K562 (cell line): ENCODE measurements around the gene SHFL. TPM values are rescaled to one million over a fixed set of nuclear protein-coding genes. Genes with fewer than 3 reads are reported as not detected.

Source experiments
- CBX1 ChIP-seq: sonication (generic); IDR thresholded peaks from 2 replicates; pipeline ENCODE4 v1.6.1; 2016; ENCODE audit warnings: antibody characterized with exemption, low read depth, mild to moderate bottlenecking
- FOXA1 ChIP-seq: fragments of 450-650 bp; IDR thresholded peaks from 2 replicates; pipeline ENCODE4 v1.6.1; 2016; ENCODE audit warnings: mild to moderate bottlenecking, borderline replicate concordance
- GATA2 ChIP-seq: sonication (generic); formaldehyde crosslinking; IDR thresholded peaks from 2 replicates; pipeline ENCODE4 v1.4.0; 2020; ENCODE audit warnings: mild to moderate bottlenecking, missing genetic modification reagents
- HDAC1 ChIP-seq, 2 experiments: fragments of 450-650 bp; IDR thresholded peaks; 2 replicates each; pipeline ENCODE4 v1.6.1; 2016 to 2017; ENCODE audit warnings: inconsistent platforms in 1 of 2, mild to moderate bottlenecking in 1 of 2, moderate library complexity in 1 of 2
- HSF4 ChIP-seq: fragments of 250-450 bp; sonication (Bioruptor Pico); IDR thresholded peaks from 2 replicates; pipeline ENCODE4 v2.1.2; 2022; ENCODE audit warnings: mild to moderate bottlenecking, moderate library complexity, borderline replicate concordance
- JUN ChIP-seq, 2 experiments: sonication (generic) in 1 of 2; formaldehyde crosslinking in 1 of 2; IDR thresholded peaks; 2 replicates each; pipeline versions ENCODE4 v1.6.1 to v1.8.0; 2012 to 2022; ENCODE audit warnings: borderline replicate concordance in 2 of 2, mild to moderate bottlenecking in 2 of 2, improper control_type of control experiment in 1 of 2, low read depth in 1 of 2, low read length in 1 of 2, missing genetic modification reagents in 1 of 2
- MCM2 ChIP-seq: fragments of 450-650 bp; IDR thresholded peaks from 2 replicates; pipeline ENCODE4 v1.6.1; 2017; ENCODE audit warnings: low read depth, mild to moderate bottlenecking
- MECOM ChIP-seq: fragments of 250-450 bp; sonication (Bioruptor Pico); IDR thresholded peaks from 2 replicates; pipeline ENCODE4 v1.8.0; 2022; ENCODE audit warnings: inconsistent platforms
- MYC ChIP-seq, 2 experiments: fragments of 250-450 bp in 1 of 2; sonication (Bioruptor Pico) in 1 of 2; IDR thresholded peaks; 2 replicates each; pipeline versions ENCODE4 v1.5.1 to v1.6.1; 2012 to 2021; ENCODE audit warnings: low read depth in 2 of 2, borderline replicate concordance in 1 of 2, improper control_type of control experiment in 1 of 2, low read length in 1 of 2, mild to moderate bottlenecking in 1 of 2, moderate library complexity in 1 of 2
- NBN ChIP-seq: fragments of 450-650 bp; IDR thresholded peaks from 2 replicates; pipeline ENCODE4 v1.6.1; 2016; ENCODE audit warnings: low read depth, mild to moderate bottlenecking
- PCBP2 ChIP-seq: fragments of 200-400 bp; formaldehyde crosslinking; IDR thresholded peaks from 2 replicates; pipeline ENCODE4 v1.6.1; 2018; ENCODE audit warnings: low read length, low read depth, mild to moderate bottlenecking, moderate library complexity; ENCODE audit not compliant: poor library complexity, severe bottlenecking
- PHF21A ChIP-seq: fragments of 450-650 bp; IDR thresholded peaks from 2 replicates; pipeline ENCODE4 v1.6.1; 2017; ENCODE audit warnings: low read depth, borderline replicate concordance
- SMARCA4 ChIP-seq: fragments of 450-650 bp; IDR thresholded peaks from 2 replicates; pipeline ENCODE4 v1.6.1; 2016
- STAT5B ChIP-seq: fragments of 250-450 bp; sonication (Bioruptor Pico); IDR thresholded peaks from 2 replicates; pipeline ENCODE4 v1.8.0; 2021; ENCODE audit warnings: mild to moderate bottlenecking, inconsistent platforms
- ZNF232 ChIP-seq: sonication (generic); formaldehyde crosslinking; IDR thresholded peaks from 2 replicates; pipeline ENCODE4 v1.8.0; 2022; ENCODE audit warnings: mild to moderate bottlenecking, missing genetic modification reagents
- ZNF324 ChIP-seq: fragments of 250-450 bp; sonication (Bioruptor Pico); IDR thresholded peaks from 2 replicates; pipeline ENCODE4 v1.4.0; 2020; ENCODE audit warnings: mild to moderate bottlenecking
- ZNF586 ChIP-seq: fragments of 450-650 bp; formaldehyde crosslinking; conservative IDR thresholded peaks from 2 replicates; pipeline ENCODE4 v1.4.0; 2020; ENCODE audit warnings: mild to moderate bottlenecking, moderate library complexity
- ZNF778 ChIP-seq: fragments of 450-650 bp; formaldehyde crosslinking; IDR thresholded peaks from 2 replicates; pipeline ENCODE4 v1.4.0; 2020; ENCODE audit warnings: mild to moderate bottlenecking, moderate library complexity
- ZNF785 ChIP-seq: fragments of 250-450 bp; sonication (Bioruptor Pico); IDR thresholded peaks from 2 replicates; pipeline ENCODE4 v1.4.0; 2020; ENCODE audit warnings: mild to moderate bottlenecking
- ZNF79 ChIP-seq: fragments of 250-450 bp; sonication (Bioruptor Pico); IDR thresholded peaks from 2 replicates; pipeline ENCODE4 v1.4.0; 2020; ENCODE audit warnings: low read depth, mild to moderate bottlenecking, moderate library complexity
- ZZZ3 ChIP-seq: fragments of 450-650 bp; IDR thresholded peaks from 2 replicates; pipeline ENCODE4 v1.6.1; 2016; ENCODE audit warnings: antibody characterized with exemption, mild to moderate bottlenecking, moderate library complexity
- polyA plus RNA-seq, 8 experiments: library from polyadenylated mRNA; depleted of rRNA in 4 of 8; stranded (reverse) in 5 of 8; unstranded in 3 of 8; fragments of >200 nt; fragmentation: Nextera tagmentation in 2 of 8; fragmentation: Illumina TruSeq in 1 of 8; extraction: Ambion mirVana in 2 of 8; extraction: Trizol in 1 of 8; gene quantifications; 2 replicates each; pipeline versions ENCODE4 v1.2.1 to v1.2.3, GENCODE V29; 2011 to 2014; ENCODE audit warnings: inconsistent platforms in 1 of 8, missing spikeins in 1 of 8
- total RNA-seq, 7 experiments: library from RNA; depleted of rRNA in 6 of 7; stranded (reverse); fragments of >200 nt in 6 of 7; fragmentation: Illumina TruSeq in 2 of 7; extraction: Trizol in 2 of 7; gene quantifications; 2 replicates each; pipeline versions ENCODE4 v1.2.1 to v1.2.3, GENCODE V29; 2011 to 2021; ENCODE audit warnings: low replicate concordance in 1 of 7
- TF ChIP-seq, protein P1 (sequence below): fragments of 450-650 bp; formaldehyde crosslinking; IDR thresholded peaks from 2 replicates; pipeline ENCODE4 v1.4.0; 2020; ENCODE audit warnings: mild to moderate bottlenecking, moderate library complexity
- TF ChIP-seq, protein P2 (sequence below), 3 experiments: fragments of 200-800 bp in 1 of 3; sonication (Bioruptor generic) in 1 of 3; sonication (generic) in 1 of 3; formaldehyde crosslinking in 1 of 3; IDR thresholded peaks; 2 replicates each; pipeline versions ENCODE4 v1.6.1 to v1.8.0; 2016 to 2022; ENCODE audit warnings: mild to moderate bottlenecking in 2 of 3, missing compliant biosample characterization in 2 of 3, missing genetic modification characterization in 2 of 3, missing genetic modification reagents in 1 of 3
- TF ChIP-seq, protein P3 (sequence below), 2 experiments: IDR thresholded peaks; 2 replicates each; pipeline ENCODE4 v1.6.1; 2011; ENCODE audit warnings: borderline replicate concordance in 1 of 2, control low read depth in 1 of 2, low read depth in 1 of 2, low read length in 1 of 2, mild to moderate bottlenecking in 1 of 2, mixed read lengths in 1 of 2, moderate library complexity in 1 of 2; ENCODE audit not compliant: insufficient read depth in 1 of 2, insufficient read length in 1 of 2, poor library complexity in 1 of 2, severe bottlenecking in 1 of 2; ENCODE audit errors: extremely low read depth in 1 of 2

Gene SHFL
- total and polyA plus RNA-seq, 9 of the 15 experiments (the other 6 are each of a cell fraction or from before 2014, with no cell fraction given) = 1.5 to 25.7 (median 13.0) TPM

DNA sequence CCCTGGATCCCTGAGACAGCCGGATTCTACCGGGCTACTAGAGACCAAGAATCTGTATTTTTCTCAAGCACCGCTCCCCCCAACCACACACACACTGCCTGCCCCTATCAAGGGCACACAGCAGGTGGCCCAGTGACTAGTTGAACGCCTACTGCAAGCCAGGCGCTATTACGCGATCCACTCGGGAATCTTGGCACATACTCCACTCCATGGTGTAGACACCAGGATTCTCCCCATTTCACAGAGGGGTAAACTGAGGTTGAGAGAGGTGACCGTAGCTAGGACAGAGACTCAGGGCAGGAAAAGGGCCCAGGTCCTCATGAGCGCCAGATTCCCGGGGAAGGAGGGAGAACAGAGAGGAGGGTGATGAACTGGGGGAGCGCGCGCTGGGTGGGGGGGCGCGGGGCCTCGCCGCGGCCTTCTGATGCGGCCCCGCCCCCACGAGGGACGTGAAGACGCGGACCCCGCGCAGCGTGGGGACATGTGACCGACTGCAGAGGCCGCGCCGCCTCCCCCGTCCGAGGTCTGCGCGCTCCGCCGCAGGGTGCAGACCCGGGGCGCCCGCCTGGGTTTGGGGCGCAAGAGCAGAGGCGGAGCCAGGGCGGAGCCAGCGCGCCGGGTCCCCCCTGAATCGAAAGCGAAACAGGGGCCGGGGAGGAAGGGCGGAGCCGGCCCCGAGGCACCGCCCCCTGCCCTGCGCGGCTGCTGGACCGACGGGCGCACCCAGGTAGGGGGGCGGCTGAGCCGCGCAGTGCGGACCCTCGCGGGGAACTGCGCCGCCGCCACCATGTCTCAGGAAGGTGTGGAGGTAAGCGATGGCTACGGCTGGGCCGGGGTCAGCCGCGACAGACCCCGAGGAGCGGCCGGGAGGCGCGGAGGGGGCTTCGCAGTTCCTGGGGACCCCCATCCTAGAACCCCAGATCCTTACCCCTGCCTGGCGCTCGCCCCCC, at the start of gene SHFL (continued):
- TF ChIP-seq JUN (IDR thresholded peaks at IDR 0.05; ENCODE audit: borderline replicate concordance, low read depth, low read length) (no peak), JUN (CRISPR knock-in tag; IDR thresholded peaks at IDR 0.05; ENCODE audit: borderline replicate concordance) (no peak), ZNF324 (no peak), ZNF586 (CRISPR knock-in tag) (no peak), ZNF232 (CRISPR knock-in tag) (no peak), HSF4 (CRISPR knock-in tag) (no peak), MYC (IDR thresholded peaks at IDR 0.05; ENCODE audit: low read depth, low read length) (peak; percentile 23; the same call in 1 of the 2 replicates), MYC (CRISPR knock-in tag; IDR thresholded peaks at IDR 0.05; ENCODE audit: borderline replicate concordance, low read depth) (no peak), FOXA1 (no peak), ZNF778 (no peak), SMARCA4 (no peak), HDAC1 (IDR thresholded peaks at IDR 0.05) (peak; percentile 65 to 77; a peak in 3 of 4 replicates), ZZZ3 (no peak), PCBP2 (no peak), MCM2 (no peak), ZNF785 (CRISPR knock-in tag) (no peak), ZNF79 (no peak), PHF21A (no peak), NBN (no peak), STAT5B (CRISPR knock-in tag) (no peak), MECOM (CRISPR knock-in tag) (no peak), GATA2 (0 out of 2 replicates have a peak, but pooled peaks have one; percentile 29), CBX1 (peak; percentile 98)
- TF ChIP-seq, protein P1, sequence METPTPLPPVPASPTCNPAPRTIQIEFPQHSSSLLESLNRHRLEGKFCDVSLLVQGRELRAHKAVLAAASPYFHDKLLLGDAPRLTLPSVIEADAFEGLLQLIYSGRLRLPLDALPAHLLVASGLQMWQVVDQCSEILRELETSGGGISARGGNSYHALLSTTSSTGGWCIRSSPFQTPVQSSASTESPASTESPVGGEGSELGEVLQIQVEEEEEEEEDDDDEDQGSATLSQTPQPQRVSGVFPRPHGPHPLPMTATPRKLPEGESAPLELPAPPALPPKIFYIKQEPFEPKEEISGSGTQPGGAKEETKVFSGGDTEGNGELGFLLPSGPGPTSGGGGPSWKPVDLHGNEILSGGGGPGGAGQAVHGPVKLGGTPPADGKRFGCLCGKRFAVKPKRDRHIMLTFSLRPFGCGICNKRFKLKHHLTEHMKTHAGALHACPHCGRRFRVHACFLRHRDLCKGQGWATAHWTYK (CRISPR knock-in tag) = no peak
- TF ChIP-seq, protein P2, sequence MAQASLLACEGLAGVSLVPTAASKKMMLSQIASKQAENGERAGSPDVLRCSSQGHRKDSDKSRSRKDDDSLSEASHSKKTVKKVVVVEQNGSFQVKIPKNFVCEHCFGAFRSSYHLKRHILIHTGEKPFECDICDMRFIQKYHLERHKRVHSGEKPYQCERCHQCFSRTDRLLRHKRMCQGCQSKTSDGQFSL (CRISPR knock-in tag; IDR thresholded peaks at IDR 0.05) = peak; percentile 95
- TF ChIP-seq, protein P2 (tag; IDR thresholded peaks at IDR 0.05) = peak in 1 of 2 experiments; percentile 89; a peak in 2 of 4 replicates
- TF ChIP-seq, protein P3, sequence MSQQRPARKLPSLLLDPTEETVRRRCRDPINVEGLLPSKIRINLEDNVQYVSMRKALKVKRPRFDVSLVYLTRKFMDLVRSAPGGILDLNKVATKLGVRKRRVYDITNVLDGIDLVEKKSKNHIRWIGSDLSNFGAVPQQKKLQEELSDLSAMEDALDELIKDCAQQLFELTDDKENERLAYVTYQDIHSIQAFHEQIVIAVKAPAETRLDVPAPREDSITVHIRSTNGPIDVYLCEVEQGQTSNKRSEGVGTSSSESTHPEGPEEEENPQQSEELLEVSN (IDR thresholded peaks at IDR 0.05; ENCODE audit: borderline replicate concordance in 1 of 2, extremely low read depth in 1 of 2, insufficient read depth in 1 of 2, insufficient read length in 1 of 2, low read depth in 1 of 2, low read length in 1 of 2, poor library complexity in 1 of 2, severe bottlenecking in 1 of 2) = peak in 1 of 2 experiments; percentile 62
